Measurements from ENCODE around the gene SPC24.

GRCh38 chr19:11192957-11193939, 37.7 kb upstream of the SPC24 start:
- TF ChIP-seq EZH2 (IDR thresholded peaks at IDR 0.05; ENCODE audit: insufficient read depth, low read length) (no peak), CTCF (IDR thresholded peaks at IDR 0.05; ENCODE audit: insufficient read depth, low read depth, low read length) (no peak)
